D721Med (cell line): ENCODE measurements around the gene FMOD.
A peak's percentile ranks its signal among the peaks of the same experiment; 100 is the strongest.

Experiments
- DNase-seq: peaks from one replicate; pipeline ENCODE4 v3.0.0; 2011; ENCODE audit warnings: low spot score; ENCODE audit not compliant: insufficient read length
- FAIRE-seq: peaks from 2 replicates; lab custom pipeline; 2011; peaks lifted over from hg19 to GRCh38; lab: Jason Lieb, UNC
- TF ChIP-seq, protein P1 (sequence below): IDR thresholded peaks from 2 replicates; pipeline ENCODE4 v1.5.1; 2012; ENCODE audit warnings: mild to moderate bottlenecking, control low read depth; ENCODE audit not compliant: insufficient read depth; ENCODE audit errors: missing control alignments

FMOD gene

DNA sequence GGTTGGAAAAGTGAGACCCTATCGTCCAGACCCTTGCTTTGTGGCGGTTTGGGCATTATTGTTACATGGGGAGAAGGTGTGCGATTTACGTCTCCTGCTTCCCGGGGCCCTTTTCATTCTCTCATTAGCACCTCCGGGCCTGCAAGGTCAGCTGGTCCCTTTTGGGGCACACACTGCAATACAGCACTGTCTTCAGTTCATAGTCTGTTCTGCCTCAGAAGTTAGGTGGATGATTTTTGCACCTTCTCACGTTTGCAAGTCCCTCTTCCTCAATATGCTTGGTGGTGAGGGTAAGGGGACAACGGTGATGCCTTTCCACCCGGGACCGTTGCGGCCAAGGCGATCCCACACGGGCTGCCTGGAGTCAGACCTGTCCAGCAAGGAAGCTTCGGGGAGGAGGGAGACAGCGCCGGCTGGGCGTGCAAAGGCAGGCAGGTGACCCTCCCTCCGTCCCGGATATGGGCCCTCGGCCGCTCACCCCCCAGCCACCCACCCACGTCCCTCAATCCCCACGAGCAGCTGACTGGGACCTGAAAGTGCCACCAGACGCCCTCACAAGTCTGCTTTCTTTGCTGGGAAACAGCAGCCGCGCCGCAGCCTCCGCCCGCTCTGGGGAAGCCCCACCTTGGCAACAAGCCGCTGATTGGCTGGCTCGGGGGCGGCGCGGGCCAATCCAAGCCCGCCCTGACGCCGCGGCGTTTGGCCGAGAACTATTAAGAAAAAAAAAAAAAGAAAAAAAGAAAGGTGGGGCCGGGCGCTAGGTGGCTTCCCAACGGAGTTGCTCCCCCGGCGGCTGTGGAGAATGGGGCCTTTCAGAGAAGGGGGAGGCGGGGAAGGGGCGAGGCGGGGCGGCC, 23.9 kb downstream of the FMOD start:
- FAIRE-seq: no peak
- peak; percentile 87 for DNase-seq
- TF ChIP-seq, protein P1, sequence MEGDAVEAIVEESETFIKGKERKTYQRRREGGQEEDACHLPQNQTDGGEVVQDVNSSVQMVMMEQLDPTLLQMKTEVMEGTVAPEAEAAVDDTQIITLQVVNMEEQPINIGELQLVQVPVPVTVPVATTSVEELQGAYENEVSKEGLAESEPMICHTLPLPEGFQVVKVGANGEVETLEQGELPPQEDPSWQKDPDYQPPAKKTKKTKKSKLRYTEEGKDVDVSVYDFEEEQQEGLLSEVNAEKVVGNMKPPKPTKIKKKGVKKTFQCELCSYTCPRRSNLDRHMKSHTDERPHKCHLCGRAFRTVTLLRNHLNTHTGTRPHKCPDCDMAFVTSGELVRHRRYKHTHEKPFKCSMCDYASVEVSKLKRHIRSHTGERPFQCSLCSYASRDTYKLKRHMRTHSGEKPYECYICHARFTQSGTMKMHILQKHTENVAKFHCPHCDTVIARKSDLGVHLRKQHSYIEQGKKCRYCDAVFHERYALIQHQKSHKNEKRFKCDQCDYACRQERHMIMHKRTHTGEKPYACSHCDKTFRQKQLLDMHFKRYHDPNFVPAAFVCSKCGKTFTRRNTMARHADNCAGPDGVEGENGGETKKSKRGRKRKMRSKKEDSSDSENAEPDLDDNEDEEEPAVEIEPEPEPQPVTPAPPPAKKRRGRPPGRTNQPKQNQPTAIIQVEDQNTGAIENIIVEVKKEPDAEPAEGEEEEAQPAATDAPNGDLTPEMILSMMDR: no peak

DNA sequence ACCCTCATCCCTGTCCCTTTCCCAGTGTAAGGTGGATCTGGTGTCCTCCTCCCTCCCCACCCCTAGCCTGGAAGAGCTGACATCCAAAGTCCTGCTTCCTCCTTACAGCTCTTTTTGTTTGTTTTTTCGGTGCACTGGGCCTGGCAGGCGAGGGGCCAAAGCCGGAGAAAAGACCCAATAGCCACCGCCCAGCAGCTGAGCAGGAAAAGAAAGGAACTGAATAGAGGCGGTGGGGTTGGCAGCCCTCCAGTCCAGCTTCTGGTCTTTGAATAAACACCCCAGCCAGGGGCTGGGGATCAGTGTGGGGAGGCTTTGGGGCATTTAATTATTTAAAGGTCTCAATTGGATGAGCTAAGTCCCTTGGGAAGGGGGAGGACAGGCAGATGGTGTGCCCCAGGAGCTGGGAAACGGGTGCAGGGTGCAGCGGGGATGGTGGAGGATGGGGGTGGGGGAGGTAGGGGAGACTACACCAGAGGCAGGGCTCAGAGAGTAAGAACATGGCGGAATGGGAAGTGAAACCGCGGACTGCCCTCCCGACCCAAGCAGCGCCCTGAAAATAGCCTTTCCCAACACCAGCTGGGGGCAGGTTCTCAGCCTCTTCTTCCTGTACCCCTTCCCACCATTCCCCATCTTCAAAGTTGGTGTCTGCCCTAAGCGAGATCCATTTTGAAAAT, 25.4 kb downstream of the FMOD start:
- DNase-seq (peak; percentile 91), FAIRE-seq (no peak)

DNA sequence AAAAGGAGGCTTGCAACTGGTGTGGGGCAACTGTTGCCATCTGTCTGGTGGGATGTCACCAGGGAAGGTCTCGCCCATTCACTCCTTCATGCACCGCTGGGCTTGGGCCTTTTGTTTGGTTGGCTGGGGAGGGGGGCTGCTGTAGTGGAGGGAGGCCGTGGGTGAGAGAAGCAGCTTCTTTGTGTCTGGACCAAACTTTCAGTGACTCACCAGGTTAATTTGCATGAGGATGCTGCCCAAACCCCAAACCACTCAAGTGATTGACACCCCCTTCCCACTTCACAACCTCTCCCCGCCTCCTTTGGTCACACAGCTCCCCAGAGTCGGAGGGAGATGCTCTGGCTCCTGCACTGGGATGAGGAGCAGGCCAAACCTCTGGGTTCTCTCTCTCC, 25.9 kb downstream of the FMOD start:
- FAIRE-seq: no peak
- TF ChIP-seq, protein P1: no peak
- DNase-seq: no peak

More for the DNA sequence above, 25.4 kb downstream of the FMOD start:
- TF ChIP-seq, protein P1: no peak

- TF ChIP-seq, protein P1: no peak
- DNase-seq: no peak
Measured at GRCh38 chr1:203324105-203325025, 26.6 kb downstream of the FMOD start.

GRCh38 chr1:203323587-203323986, 27.3 kb downstream of the FMOD start:
- DNase-seq (no peak), FAIRE-seq (no peak)
- TF ChIP-seq, protein P1: no peak

More at GRCh38 chr1:203324105-203325025, 26.6 kb downstream of the FMOD start:
- no peak for FAIRE-seq

DNA sequence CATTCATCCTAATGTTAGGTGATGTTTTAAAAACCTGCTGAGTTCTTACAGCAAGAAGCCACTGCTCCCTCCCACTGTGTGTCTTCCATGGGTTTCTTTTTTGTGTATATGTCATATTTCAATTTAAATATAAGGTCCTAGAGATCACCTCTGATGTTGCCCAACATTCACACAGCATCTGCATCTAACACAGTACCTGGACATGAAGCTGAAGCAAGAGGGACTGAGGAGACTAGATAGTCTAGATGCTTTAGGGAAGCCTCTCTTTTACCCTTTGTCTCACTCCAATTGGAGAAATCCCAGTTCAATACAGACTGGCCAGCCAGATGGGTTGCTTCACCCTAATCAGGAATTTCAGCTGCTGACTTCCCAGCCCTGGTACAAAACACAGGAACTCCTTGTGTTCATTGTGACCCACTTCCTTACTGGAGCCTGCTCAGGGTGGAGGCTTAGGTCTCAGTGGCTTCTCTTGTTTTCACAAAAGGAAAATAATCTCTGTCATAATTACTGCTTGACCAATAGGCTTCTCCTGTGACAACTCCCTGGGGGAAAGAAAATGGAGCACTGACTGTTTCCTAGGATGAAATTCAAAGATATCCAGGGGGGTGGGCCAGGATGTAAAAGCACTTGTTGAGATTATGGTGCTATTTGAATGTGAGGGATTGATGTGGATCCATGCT, 28.3 kb downstream of the FMOD start:
- FAIRE-seq: no peak
- DNase-seq: no peak
- TF ChIP-seq, protein P1: no peak
